Measurements from ENCODE around the gene CNOT6.

DNA sequence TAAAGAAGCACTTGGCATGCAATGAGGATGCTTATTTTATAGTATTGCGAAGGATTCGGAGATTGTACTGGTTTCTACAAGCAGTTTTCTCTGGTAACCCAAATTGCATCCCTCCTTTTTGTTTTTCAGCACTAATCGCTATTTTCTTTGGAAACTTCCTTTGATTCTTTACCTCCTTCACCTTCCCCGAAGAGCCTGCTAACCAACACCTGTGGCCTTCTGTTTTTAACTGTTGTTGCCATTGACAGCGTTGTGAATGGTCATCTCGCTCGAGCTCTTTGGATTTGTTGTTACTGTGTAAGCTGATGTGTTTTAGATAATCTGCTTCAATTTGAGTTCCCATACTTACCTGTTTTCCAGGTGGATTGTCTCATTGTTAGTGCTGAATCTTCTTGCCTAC is 1.1 kb downstream of the CNOT6 start:
- no peak for TF ChIP-seq POLR2A (IDR thresholded peaks at IDR 0.05)
- TF ChIP-seq, protein P1, sequence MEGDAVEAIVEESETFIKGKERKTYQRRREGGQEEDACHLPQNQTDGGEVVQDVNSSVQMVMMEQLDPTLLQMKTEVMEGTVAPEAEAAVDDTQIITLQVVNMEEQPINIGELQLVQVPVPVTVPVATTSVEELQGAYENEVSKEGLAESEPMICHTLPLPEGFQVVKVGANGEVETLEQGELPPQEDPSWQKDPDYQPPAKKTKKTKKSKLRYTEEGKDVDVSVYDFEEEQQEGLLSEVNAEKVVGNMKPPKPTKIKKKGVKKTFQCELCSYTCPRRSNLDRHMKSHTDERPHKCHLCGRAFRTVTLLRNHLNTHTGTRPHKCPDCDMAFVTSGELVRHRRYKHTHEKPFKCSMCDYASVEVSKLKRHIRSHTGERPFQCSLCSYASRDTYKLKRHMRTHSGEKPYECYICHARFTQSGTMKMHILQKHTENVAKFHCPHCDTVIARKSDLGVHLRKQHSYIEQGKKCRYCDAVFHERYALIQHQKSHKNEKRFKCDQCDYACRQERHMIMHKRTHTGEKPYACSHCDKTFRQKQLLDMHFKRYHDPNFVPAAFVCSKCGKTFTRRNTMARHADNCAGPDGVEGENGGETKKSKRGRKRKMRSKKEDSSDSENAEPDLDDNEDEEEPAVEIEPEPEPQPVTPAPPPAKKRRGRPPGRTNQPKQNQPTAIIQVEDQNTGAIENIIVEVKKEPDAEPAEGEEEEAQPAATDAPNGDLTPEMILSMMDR (IDR thresholded peaks at IDR 0.05 in 4 of 5, conservative IDR thresholded peaks at IDR 0.05 in 1 of 5): no peak
